ENCODE results near the gene NECTIN1.

Gene NECTIN1

GRCh38 chr11:119741369-119742262, 12.6 kb upstream of the NECTIN1 start:
- H3K4me3 ChIP-seq (replicated peaks; ENCODE audit: low read depth, low read length), result no peak overlapping the region
- TF ChIP-seq CTCF (IDR thresholded peaks at IDR 0.05; ENCODE audit: low read depth, low read length, missing control alignments), result peak; percentile 86

GRCh38 chr11:119739975-119740374, 11.0 kb upstream of the NECTIN1 start:
- no peak for DNase-seq (ENCODE audit: extremely low read depth, low read depth)
- no peak for TF ChIP-seq CTCF (IDR thresholded peaks at IDR 0.05; ENCODE audit: low read depth, low read length, missing control alignments)
- no peak overlapping the region for H3K4me3 ChIP-seq (replicated peaks; ENCODE audit: low read depth, low read length)

More at GRCh38 chr11:119741369-119742262, 12.6 kb upstream of the NECTIN1 start:
- no peak for DNase-seq (ENCODE audit: extremely low read depth, low read depth)

GRCh38 chr11:119739021-119739703, 10.2 kb upstream of the NECTIN1 start:
- TF ChIP-seq CTCF (IDR thresholded peaks at IDR 0.05; ENCODE audit: low read depth, low read length, missing control alignments), result no peak
- no peak overlapping the region for H3K4me3 ChIP-seq (replicated peaks; ENCODE audit: low read depth, low read length)
- DNase-seq (ENCODE audit: extremely low read depth, low read depth), result no peak

DNA sequence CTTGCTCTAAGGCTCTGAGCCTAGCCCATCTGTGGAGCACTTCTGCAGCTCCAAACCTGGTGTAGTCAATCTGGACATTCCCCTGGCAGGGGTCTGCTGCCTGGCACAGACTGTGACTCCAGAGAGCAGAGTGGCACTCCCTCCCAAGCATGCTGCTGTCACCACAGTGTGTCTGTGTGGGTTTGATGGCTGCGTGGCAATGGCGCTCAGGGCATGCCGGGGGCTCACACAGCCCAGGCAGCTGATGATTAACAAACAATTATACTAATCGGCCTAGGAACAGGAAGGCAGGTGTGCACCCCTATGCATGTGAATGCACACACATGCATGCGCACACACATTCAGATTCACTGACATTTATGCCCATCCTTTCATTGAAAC, 9.0 kb upstream of the NECTIN1 start:
- no peak overlapping the region for H3K4me3 ChIP-seq (replicated peaks; ENCODE audit: low read depth, low read length)
- no peak for TF ChIP-seq CTCF (IDR thresholded peaks at IDR 0.05; ENCODE audit: low read depth, low read length, missing control alignments)
- DNase-seq (ENCODE audit: extremely low read depth, low read depth), result no peak

DNA sequence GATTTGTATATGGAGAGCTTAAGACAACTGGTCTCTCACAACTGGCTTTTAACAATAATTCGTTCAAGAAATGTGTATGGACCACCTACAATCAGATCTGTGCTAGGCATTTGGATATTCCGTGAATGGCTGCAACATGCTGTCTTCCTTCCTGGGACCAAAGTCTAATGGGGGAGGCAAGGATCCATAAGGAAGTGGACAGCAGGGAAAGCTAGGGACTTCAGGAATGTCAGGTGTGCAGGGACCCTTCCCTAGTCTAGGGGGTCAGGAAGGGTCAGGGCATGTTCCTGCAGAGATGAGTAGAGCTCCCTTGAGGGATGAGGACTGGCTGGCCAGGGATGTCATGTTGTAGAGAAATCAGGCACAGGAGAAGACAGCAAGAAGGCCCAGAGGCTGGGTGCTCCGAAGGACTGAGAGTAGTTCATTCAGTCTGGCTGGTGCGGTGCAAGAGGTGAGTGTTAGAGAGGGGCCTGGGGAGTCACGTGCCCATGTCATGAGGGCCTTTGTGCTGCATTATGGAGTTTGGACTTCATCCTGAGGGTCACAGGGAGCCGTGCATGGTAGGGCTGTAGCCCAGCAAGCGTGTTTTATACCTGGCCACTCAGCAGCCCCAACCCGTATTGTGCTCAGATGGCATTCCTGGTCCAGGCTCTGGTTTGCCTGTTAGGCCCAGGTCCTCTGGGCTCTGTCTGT, 8.5 kb upstream of the NECTIN1 start:
- no peak for TF ChIP-seq CTCF (IDR thresholded peaks at IDR 0.05; ENCODE audit: low read depth, low read length, missing control alignments)

DNA sequence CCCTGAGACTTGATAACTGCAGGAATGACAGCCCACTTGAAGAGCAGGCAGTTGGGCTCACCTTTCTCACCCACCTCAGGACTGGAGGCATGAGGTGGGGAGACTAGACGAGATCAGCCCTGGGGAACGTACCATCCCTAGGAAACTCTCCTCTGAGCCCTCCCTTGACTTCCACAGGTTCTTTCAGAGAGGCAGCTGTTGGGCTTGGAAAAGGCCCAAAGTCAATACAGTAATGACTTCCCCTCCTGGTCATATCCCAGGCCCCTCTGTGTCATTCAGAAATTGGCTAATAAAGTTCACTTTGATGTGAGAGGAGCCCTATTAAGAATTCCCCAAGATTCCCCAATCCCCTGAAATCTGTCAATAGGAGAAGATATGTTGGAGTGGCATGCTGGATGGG, 5.8 kb upstream of the NECTIN1 start:
- no peak overlapping the region for H3K4me3 ChIP-seq (replicated peaks; ENCODE audit: low read depth, low read length)
- DNase-seq (ENCODE audit: extremely low read depth, low read depth), result no peak
- TF ChIP-seq CTCF (IDR thresholded peaks at IDR 0.05; ENCODE audit: low read depth, low read length, missing control alignments), result no peak

More for the DNA sequence above, 8.5 kb upstream of the NECTIN1 start:
- no peak overlapping the region for H3K4me3 ChIP-seq (replicated peaks; ENCODE audit: low read depth, low read length)
- DNase-seq (ENCODE audit: extremely low read depth, low read depth), result no peak

Data from HFF-Myc (cell line).